SK-N-SH treated with all-trans-retinoic acid at 6 μM for 48 hours (cell line): ENCODE data around the gene PRR7.
"Not testable (repeated sequence)": the region's sequence is repeated elsewhere in the genome, so short reads cannot be mapped to it uniquely, and the experiment has no call there.

Experiments
- ATAC-seq: fragments of 200-7000 bp; cut with Tn5 transposase; 3 replicates; pipeline ENCODE4 v1.9.1; 2020; ENCODE audit warnings: mild to moderate bottlenecking, moderate library complexity
- ARNTL ChIP-seq: fragments of 450-650 bp; formaldehyde crosslinking; IDR thresholded peaks from 2 replicates; pipeline ENCODE4 v1.5.0; 2020; ENCODE audit warnings: low read depth, mild to moderate bottlenecking, moderate library complexity, borderline replicate concordance
- BACH2 ChIP-seq: fragments of 250-450 bp; sonication (Bioruptor Pico); IDR thresholded peaks from 2 replicates; pipeline ENCODE4 v1.9.0; 2021; ENCODE audit warnings: mild to moderate bottlenecking, borderline replicate concordance
- CSDC2 ChIP-seq: fragments of 250-450 bp; sonication (Bioruptor Pico); IDR thresholded peaks from 2 replicates; pipeline ENCODE4 v1.5.0; 2020; ENCODE audit warnings: mild to moderate bottlenecking, moderate library complexity
- CSRNP3 ChIP-seq: fragments of 250-450 bp; sonication (Bioruptor Pico); IDR thresholded peaks from 2 replicates; pipeline ENCODE4 v1.5.1; 2021; ENCODE audit warnings: mild to moderate bottlenecking, moderate library complexity
- GLIS3 ChIP-seq: fragments of 250-450 bp; sonication (Bioruptor Pico); IDR thresholded peaks from 2 replicates; pipeline ENCODE4 v1.5.0; 2020; ENCODE audit warnings: mild to moderate bottlenecking, moderate library complexity
- ISL1 ChIP-seq: fragments of 250-450 bp; sonication (Bioruptor Pico); IDR thresholded peaks from 2 replicates; pipeline ENCODE4 v2.1.2; 2022; ENCODE audit warnings: mild to moderate bottlenecking, moderate library complexity
- PATZ1 ChIP-seq: fragments of 250-450 bp; sonication (Bioruptor Pico); IDR thresholded peaks from 2 replicates; pipeline ENCODE4 v1.8.0; 2020; ENCODE audit warnings: mild to moderate bottlenecking, moderate library complexity, borderline replicate concordance
- PPARA ChIP-seq: fragments of 250-450 bp; sonication (Bioruptor Pico); IDR thresholded peaks from 2 replicates; pipeline ENCODE4 v1.5.0; 2020; ENCODE audit warnings: mild to moderate bottlenecking, borderline replicate concordance
- RARB ChIP-seq: fragments of 250-450 bp; sonication (Bioruptor Pico); IDR thresholded peaks from 2 replicates; pipeline ENCODE4 v1.8.0; 2021; ENCODE audit warnings: mild to moderate bottlenecking, moderate library complexity
- SNAI2 ChIP-seq: fragments of 250-450 bp; sonication (Bioruptor Pico); IDR thresholded peaks from 2 replicates; pipeline ENCODE4 v1.5.0; 2020; ENCODE audit warnings: mild to moderate bottlenecking, moderate library complexity
- TSHZ2 ChIP-seq: fragments of 250-450 bp; sonication (Bioruptor Pico); IDR thresholded peaks from 2 replicates; pipeline ENCODE4 v1.5.0; 2020; ENCODE audit warnings: mild to moderate bottlenecking, moderate library complexity
- ZC3H10 ChIP-seq: fragments of 250-450 bp; sonication (Bioruptor Pico); IDR thresholded peaks from 2 replicates; pipeline ENCODE4 v1.5.1; 2021; ENCODE audit warnings: mild to moderate bottlenecking, moderate library complexity
- ZFP30 ChIP-seq: fragments of 450-650 bp; formaldehyde crosslinking; IDR thresholded peaks from 2 replicates; pipeline ENCODE4 v1.5.0; 2022; ENCODE audit warnings: mild to moderate bottlenecking, moderate library complexity
- ZNF70 ChIP-seq: fragments of 450-650 bp; formaldehyde crosslinking; IDR thresholded peaks from 2 replicates; pipeline ENCODE4 v1.5.0; 2020; ENCODE audit warnings: mild to moderate bottlenecking, moderate library complexity
- TF ChIP-seq, protein P1 (sequence below): fragments of 250-450 bp; sonication (Bioruptor Pico); IDR thresholded peaks from 2 replicates; pipeline ENCODE4 v1.5.1; 2020; ENCODE audit warnings: low read depth, mild to moderate bottlenecking, moderate library complexity

The PRR7 gene

GRCh38 chr5:177483994-177484901 is 37.6 kb downstream of the PRR7 start:
- peak; percentile 1 for ATAC-seq
- TF ChIP-seq RARB = no peak
- no peak for TF ChIP-seq CSRNP3 (CRISPR knock-in tag)
- TF ChIP-seq PATZ1 = no peak
- TF ChIP-seq GLIS3 (CRISPR knock-in tag) = no peak
- no peak for TF ChIP-seq PPARA (CRISPR knock-in tag)

DNA sequence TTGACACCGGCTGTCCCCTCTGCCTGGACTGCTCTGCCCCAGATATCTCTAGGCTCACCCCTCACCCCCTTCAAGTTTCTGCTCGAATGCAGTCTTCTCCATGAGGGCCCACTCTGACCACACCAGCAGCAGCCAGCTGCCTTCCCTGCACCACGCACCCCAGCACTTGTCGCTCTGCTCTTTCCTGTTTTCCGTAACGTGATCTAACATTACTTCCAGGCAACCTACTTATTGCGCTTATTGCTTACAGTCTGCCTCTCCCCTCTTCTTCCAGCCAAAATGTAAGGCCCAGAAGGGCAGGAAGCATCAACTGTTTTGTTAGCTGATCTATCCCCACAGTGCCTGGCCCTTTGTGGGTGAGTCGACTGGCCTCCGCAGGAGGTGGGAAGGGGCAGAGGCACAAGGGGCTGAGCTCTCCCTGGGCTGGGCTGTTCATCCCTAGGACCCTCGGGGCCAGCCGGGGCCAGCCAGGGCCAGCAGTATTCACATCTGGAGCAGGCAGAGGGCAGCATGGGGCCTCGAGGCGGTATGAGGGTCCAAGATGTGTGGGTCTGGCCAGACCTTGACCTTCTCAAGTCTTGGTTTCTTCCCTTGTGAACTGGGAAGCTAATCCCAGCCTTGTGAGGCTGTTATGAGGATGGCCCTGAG is 38.4 kb downstream of the PRR7 start:
- TF ChIP-seq GLIS3 (CRISPR knock-in tag) (no peak), CSRNP3 (CRISPR knock-in tag) (no peak), ZFP30 (no peak), BACH2 (CRISPR knock-in tag) (no peak), SNAI2 (CRISPR knock-in tag) (no peak), ARNTL (CRISPR knock-in tag) (no peak), ISL1 (CRISPR knock-in tag) (no peak)
- peak; percentile 1; the same call in 2 of the 3 replicates for ATAC-seq

DNA sequence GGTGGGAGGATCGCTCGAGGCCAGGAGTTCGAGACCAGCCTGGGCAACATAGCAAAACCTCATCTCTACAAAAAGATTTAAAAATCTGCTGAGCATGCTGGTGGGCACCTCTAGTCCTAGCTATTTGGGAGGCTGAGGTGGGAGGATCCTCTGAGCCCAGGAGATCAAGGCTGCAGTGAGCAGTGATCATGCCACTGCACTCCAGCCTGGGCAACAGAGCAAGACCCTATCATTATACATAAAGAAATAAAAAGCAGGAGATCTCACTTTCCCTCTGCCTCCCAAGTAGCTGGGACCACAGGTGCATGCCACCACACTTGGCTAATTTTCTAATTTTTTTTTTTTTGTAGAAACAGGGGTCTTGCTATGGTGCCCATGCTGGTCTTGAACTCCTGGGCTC is 39.1 kb downstream of the PRR7 start:
- ATAC-seq = not testable (repeated sequence)

DNA sequence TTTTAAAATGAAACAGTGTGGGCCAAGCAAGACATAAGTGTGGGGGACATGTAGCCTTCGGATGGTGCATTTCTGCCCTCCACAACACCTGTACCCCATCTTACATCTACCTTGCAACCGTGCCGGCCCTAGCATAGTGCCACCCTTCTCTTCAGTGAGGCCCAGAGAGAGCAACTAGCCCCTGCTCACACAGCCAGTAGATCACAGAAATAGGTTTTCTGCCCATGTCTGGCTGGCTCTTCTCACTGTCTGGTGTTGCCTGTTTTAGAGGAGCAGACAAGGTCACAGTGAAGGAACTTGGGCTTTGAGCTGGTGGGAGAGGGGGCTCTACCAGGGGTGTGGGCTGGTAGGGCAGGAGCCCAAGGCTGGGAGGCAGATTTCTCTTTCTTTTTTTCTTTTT is 39.6 kb downstream of the PRR7 start:
- TF ChIP-seq ZNF70 (CRISPR knock-in tag) (no peak), ISL1 (CRISPR knock-in tag) (no peak)
- TF ChIP-seq, protein P1, sequence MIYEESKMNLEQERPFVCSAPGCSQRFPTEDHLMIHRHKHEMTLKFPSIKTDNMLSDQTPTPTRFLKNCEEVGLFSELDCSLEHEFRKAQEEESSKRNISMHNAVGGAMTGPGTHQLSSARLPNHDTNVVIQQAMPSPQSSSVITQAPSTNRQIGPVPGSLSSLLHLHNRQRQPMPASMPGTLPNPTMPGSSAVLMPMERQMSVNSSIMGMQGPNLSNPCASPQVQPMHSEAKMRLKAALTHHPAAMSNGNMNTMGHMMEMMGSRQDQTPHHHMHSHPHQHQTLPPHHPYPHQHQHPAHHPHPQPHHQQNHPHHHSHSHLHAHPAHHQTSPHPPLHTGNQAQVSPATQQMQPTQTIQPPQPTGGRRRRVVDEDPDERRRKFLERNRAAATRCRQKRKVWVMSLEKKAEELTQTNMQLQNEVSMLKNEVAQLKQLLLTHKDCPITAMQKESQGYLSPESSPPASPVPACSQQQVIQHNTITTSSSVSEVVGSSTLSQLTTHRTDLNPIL (CRISPR knock-in tag) = no peak
- no peak for ATAC-seq

DNA sequence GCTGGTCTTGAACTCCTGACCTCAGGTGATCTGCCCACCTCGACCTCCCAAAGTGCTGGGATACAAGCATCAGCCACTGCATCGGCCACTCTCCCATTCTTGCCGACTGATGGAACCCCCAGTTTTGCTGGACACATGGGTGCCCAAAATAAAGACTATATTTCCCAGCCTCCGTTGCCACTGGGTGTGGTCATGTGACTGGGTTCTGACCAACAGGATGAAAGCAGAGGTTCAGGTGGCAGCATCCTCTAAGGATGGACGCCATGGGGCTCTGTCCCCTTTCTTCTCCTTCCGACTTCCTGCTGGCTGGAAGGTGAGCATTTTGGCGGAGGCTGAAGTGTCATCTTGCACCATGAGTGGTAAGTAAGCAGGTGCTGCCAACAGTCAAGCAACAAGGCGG is 40.5 kb downstream of the PRR7 start:
- ATAC-seq = no peak
- no peak for TF ChIP-seq BACH2 (CRISPR knock-in tag)
- TF ChIP-seq ISL1 (CRISPR knock-in tag) = no peak
- no peak for TF ChIP-seq TSHZ2 (CRISPR knock-in tag)
- no peak for TF ChIP-seq CSDC2 (CRISPR knock-in tag)
- no peak for TF ChIP-seq ZC3H10 (CRISPR knock-in tag)
